Measurements from ENCODE around the gene PLCD1.
"Not testable (repeated sequence)": the region's sequence is repeated elsewhere in the genome, so short reads cannot be mapped to it uniquely, and the experiment has no call there.

The PLCD1 gene

GRCh38 chr3:38036906-38037305 is 7.5 kb upstream of the PLCD1 start:
- DNase-seq (ENCODE audit: low read depth), result no peak

GRCh38 chr3:38036286-38036685 is 6.8 kb upstream of the PLCD1 start:
- no peak for DNase-seq (ENCODE audit: low read depth)

GRCh38 chr3:38034335-38034734 is 4.9 kb upstream of the PLCD1 start:
- not testable (repeated sequence) for DNase-seq (ENCODE audit: low read depth)

- DNase-seq (ENCODE audit: low read depth), result not testable (repeated sequence)
Measured at GRCh38 chr3:38033586-38033985, 4.1 kb upstream of the PLCD1 start.

GRCh38 chr3:38032328-38032865 is 3.0 kb upstream of the PLCD1 start:
- no peak for DNase-seq (ENCODE audit: low read depth)

- no peak for DNase-seq (ENCODE audit: low read depth)
Measured at GRCh38 chr3:38031022-38031994, 1.9 kb upstream of the PLCD1 start.

GRCh38 chr3:38030126-38031021 is 932 bp upstream of the PLCD1 start:
- no peak for DNase-seq (ENCODE audit: low read depth)

GRCh38 chr3:38028621-38029361 is 651 bp downstream of the PLCD1 start:
- DNase-seq (ENCODE audit: low read depth), result no peak

GRCh38 chr3:38027466-38028465 is 1.7 kb downstream of the PLCD1 start:
- DNase-seq (ENCODE audit: low read depth), result no peak

GRCh38 chr3:38026856-38027255 is 2.6 kb downstream of the PLCD1 start:
- no peak for DNase-seq (ENCODE audit: low read depth)

- no peak for DNase-seq (ENCODE audit: low read depth)
Measured at GRCh38 chr3:38022896-38023709, 6.3 kb downstream of the PLCD1 start.

GRCh38 chr3:38022301-38022700 is 7.1 kb downstream of the PLCD1 start:
- no peak for DNase-seq (ENCODE audit: low read depth)

GRCh38 chr3:38021196-38021595 is 8.2 kb downstream of the PLCD1 start:
- no peak for DNase-seq (ENCODE audit: low read depth)

GRCh38 chr3:38020342-38020726 is 9.1 kb downstream of the PLCD1 start:
- no peak for DNase-seq (ENCODE audit: low read depth)

- DNase-seq (ENCODE audit: low read depth), result no peak
Measured at GRCh38 chr3:38019658-38020341, 9.6 kb downstream of the PLCD1 start.

GRCh38 chr3:38018296-38019266 is 10.9 kb downstream of the PLCD1 start:
- no peak for DNase-seq (ENCODE audit: low read depth)

GRCh38 chr3:38017445-38018295 is 11.8 kb downstream of the PLCD1 start:
- DNase-seq (ENCODE audit: low read depth), result no peak
